ENCODE measurements around the gene SESTD1. TPM values are rescaled to one million over a fixed set of nuclear protein-coding genes. Genes with fewer than 3 reads are reported as not detected.

The SESTD1 gene
- total RNA-seq, 1 experiment from 2014 or later, result 208 TPM

DNA sequence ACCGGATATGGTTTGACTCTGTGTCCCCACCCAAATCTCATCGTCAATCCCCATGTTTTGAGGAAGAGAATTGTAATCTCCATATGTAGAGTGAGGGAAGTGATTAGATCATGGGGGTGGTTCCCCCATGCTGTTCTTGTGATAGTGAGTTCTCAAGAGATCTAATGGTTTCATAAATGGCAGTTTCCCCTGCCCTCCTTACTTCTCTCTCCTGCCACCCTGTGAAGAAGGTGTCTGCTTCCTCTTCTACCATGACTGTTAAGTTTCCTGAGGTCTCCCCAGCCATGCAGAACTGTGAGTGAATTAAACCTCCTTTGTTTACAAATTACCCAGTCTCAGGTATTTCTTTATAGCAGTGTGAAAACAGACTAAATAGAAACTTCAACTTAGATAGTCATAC lies 69.5 kb downstream of the SESTD1 start:
- H3F3A ChIP-seq (ENCODE audit: insufficient read depth, low read depth), result 0 out of 2 replicates have a peak, but pooled peaks cover 3% of the 10 kb centered on the region

DNA sequence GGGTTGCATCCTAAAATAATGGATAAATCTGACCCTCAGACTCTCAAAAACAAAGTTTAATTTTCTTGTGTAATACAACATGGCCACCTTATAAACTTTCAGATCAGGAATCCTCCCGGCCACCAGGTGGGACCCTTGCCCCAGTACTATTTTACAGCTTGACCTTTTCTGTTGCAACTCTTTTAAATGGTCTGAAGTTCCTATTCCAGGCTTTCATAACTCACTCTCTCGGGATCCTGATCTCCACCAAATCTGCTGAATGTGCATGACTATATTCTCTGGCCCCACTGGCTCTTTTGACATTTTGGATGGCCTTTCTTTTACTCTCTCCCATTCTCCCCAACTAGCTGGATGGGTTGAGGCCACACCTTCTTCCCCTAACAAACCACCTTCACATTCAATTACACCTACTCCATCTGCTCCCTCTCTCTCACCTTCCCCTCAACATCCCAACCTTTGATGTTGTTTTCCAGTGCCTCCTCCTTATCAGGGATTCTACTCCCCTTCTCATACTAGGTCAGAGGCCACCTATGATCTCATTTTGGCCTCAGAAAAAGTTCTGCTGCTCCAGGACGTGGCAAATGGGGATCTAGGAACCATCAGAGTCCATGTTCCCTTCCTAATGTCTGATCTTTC lies 70.8 kb downstream of the SESTD1 start:
- no TSS peak for BruUV-seq (replicated peaks)
- no peak overlapping the region for H2AFZ ChIP-seq
- H3K36me3 ChIP-seq (ENCODE audit: low read depth), result peaks cover 15% of the 10 kb centered on the region; the same call in 1 of the 2 replicates
- H3K4me1 ChIP-seq (replicated peaks; ENCODE audit: insufficient read depth), result no peaks in the 10 kb centered on the region
- H4K20me1 ChIP-seq (ENCODE audit: insufficient read depth), result no peaks in the 10 kb centered on the region; the same call in 1 of the 2 replicates
- 0 out of 2 replicates have a peak, but pooled peaks cover 3% of the 10 kb centered on the region for H3F3A ChIP-seq (ENCODE audit: insufficient read depth, low read depth)
- no peaks in the 10 kb centered on the region for H3K9me2 ChIP-seq (ENCODE audit: insufficient read depth)
- no peak for DNase-seq
- H3K27me3 ChIP-seq (ENCODE audit: insufficient read depth, low read depth), result no peaks in the 10 kb centered on the region
- ChIA-PET CTCF (no interaction called here), POLR2A (ENCODE audit: unreplicated experiment) (no interaction called here)
- H3K4me3 ChIP-seq, result no peak overlapping the region
- H3K9me3 ChIP-seq (ENCODE audit: insufficient read depth, low read depth), result peaks cover 20% of the 10 kb centered on the region; the same call in 1 of the 2 replicates
- peaks cover 67% of the 10 kb centered on the region for H3K79me2 ChIP-seq (ENCODE audit: low read depth)
- H3K27ac ChIP-seq, result no peak overlapping the region
- TF ChIP-seq, protein P1, sequence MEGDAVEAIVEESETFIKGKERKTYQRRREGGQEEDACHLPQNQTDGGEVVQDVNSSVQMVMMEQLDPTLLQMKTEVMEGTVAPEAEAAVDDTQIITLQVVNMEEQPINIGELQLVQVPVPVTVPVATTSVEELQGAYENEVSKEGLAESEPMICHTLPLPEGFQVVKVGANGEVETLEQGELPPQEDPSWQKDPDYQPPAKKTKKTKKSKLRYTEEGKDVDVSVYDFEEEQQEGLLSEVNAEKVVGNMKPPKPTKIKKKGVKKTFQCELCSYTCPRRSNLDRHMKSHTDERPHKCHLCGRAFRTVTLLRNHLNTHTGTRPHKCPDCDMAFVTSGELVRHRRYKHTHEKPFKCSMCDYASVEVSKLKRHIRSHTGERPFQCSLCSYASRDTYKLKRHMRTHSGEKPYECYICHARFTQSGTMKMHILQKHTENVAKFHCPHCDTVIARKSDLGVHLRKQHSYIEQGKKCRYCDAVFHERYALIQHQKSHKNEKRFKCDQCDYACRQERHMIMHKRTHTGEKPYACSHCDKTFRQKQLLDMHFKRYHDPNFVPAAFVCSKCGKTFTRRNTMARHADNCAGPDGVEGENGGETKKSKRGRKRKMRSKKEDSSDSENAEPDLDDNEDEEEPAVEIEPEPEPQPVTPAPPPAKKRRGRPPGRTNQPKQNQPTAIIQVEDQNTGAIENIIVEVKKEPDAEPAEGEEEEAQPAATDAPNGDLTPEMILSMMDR (conservative IDR thresholded peaks at IDR 0.05), result no peak
- no peak for TF ChIP-seq EZH2 (IDR thresholded peaks at IDR 0.05; ENCODE audit: low read depth)
- intact Hi-C loops (cut with micrococcal nuclease; ENCODE audit: unreplicated experiment), result no loop called here
- no peak overlapping the region for H3K4me2 ChIP-seq

More for the DNA sequence above, 69.5 kb downstream of the SESTD1 start:
- DNase-seq, result no peak
- Histone ChIP-seq H3K36me3 (ENCODE audit: low read depth) (peaks cover 15% of the 10 kb centered on the region; the same call in 1 of the 2 replicates), H3K27me3 (ENCODE audit: insufficient read depth, low read depth) (no peaks in the 10 kb centered on the region), H4K20me1 (ENCODE audit: insufficient read depth) (no peaks in the 10 kb centered on the region; the same call in 1 of the 2 replicates), H2AFZ (no peak overlapping the region), H3K4me3 (no peak overlapping the region), H3K27ac (no peak overlapping the region), H3K79me2 (ENCODE audit: low read depth) (peaks cover 56% of the 10 kb centered on the region), H3K4me2 (no peak overlapping the region), H3K4me1 (replicated peaks; ENCODE audit: insufficient read depth) (no peaks in the 10 kb centered on the region), H3K9me2 (ENCODE audit: insufficient read depth) (no peaks in the 10 kb centered on the region), H3K9me3 (ENCODE audit: insufficient read depth, low read depth) (peaks cover 23% of the 10 kb centered on the region; the same call in 1 of the 2 replicates)
- ChIA-PET CTCF (no interaction called here), POLR2A (ENCODE audit: unreplicated experiment) (no interaction called here)
- no TSS peak for BruUV-seq (replicated peaks)
- no peak for TF ChIP-seq EZH2 (IDR thresholded peaks at IDR 0.05; ENCODE audit: low read depth)
- TF ChIP-seq, protein P1 (conservative IDR thresholded peaks at IDR 0.05), result no peak
- intact Hi-C loops (cut with micrococcal nuclease; ENCODE audit: unreplicated experiment), result no loop called here

DNA sequence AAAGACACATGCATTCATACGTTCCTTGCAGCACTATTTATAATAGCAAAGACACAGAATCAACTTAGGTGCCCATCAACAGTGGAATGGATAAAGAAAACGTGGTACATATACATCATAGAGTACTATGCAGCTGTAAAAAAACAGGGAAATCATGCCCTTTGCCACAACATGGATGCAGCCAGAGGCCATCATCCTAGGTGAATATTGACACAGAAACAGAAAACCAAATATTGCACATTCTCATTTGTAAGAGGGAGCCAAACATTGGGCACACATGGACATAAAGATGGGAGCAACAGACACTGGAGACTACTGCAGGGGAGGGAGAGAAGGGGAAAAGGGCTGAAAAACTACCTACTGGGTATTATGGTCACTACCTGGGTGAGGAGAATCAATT lies 73.5 kb downstream of the SESTD1 start:
- Histone ChIP-seq H3F3A (ENCODE audit: insufficient read depth, low read depth) (0 out of 2 replicates have a peak, but pooled peaks cover 4% of the 10 kb centered on the region), H3K4me2 (no peak overlapping the region), H2AFZ (no peak overlapping the region), H3K9me3 (ENCODE audit: insufficient read depth, low read depth) (peaks cover 20% of the 10 kb centered on the region; the same call in 1 of the 2 replicates), H3K9me2 (ENCODE audit: insufficient read depth) (no peaks in the 10 kb centered on the region), H3K4me1 (replicated peaks; ENCODE audit: insufficient read depth) (no peaks in the 10 kb centered on the region), H3K27ac (no peak overlapping the region), H3K79me2 (ENCODE audit: low read depth) (peaks cover 86% of the 10 kb centered on the region), H3K4me3 (no peak overlapping the region), H3K36me3 (ENCODE audit: low read depth) (peaks cover 15% of the 10 kb centered on the region; the same call in 1 of the 2 replicates), H3K27me3 (ENCODE audit: insufficient read depth, low read depth) (no peaks in the 10 kb centered on the region), H4K20me1 (ENCODE audit: insufficient read depth) (peaks cover 6% of the 10 kb centered on the region)
- BruUV-seq (replicated peaks), result no TSS peak
- DNase-seq, result no peak
- CTCF ChIA-PET, result no interaction called here
- POLR2A ChIA-PET (ENCODE audit: unreplicated experiment), result interaction anchor here (0.6 kb wide), 1 partner anchor 890 kb away, joined by 3 read pairs; no protein-coding TSS in a partner anchor
- TF ChIP-seq, protein P1 (conservative IDR thresholded peaks at IDR 0.05), result no peak
- no peak for TF ChIP-seq EZH2 (IDR thresholded peaks at IDR 0.05; ENCODE audit: low read depth)
- intact Hi-C loops (cut with micrococcal nuclease; ENCODE audit: unreplicated experiment), result no loop called here
